ENCODE data around the gene TSPAN1.

The TSPAN1 gene

GRCh38 chr1:46183079-46183847 lies 8.4 kb downstream of the TSPAN1 start:
- DNase-seq (ENCODE audit: extremely low read depth, low read depth) = peak; percentile 78
- TF ChIP-seq CTCF (IDR thresholded peaks at IDR 0.05; ENCODE audit: low read depth, low read length) = no peak

GRCh38 chr1:46183926-46184557 lies 9.2 kb downstream of the TSPAN1 start:
- TF ChIP-seq CTCF (IDR thresholded peaks at IDR 0.05; ENCODE audit: low read depth, low read length) = no peak
- DNase-seq (ENCODE audit: extremely low read depth, low read depth) = no peak

- no peak for TF ChIP-seq CTCF (IDR thresholded peaks at IDR 0.05; ENCODE audit: low read depth, low read length)
- DNase-seq (ENCODE audit: extremely low read depth, low read depth) = no peak
Observed at GRCh38 chr1:46184920-46185658, 10.2 kb downstream of the TSPAN1 start.

GRCh38 chr1:46186076-46186475 lies 11.2 kb downstream of the TSPAN1 start:
- no peak for TF ChIP-seq CTCF (IDR thresholded peaks at IDR 0.05; ENCODE audit: low read depth, low read length)
- DNase-seq (ENCODE audit: extremely low read depth, low read depth) = no peak

- DNase-seq (ENCODE audit: extremely low read depth, low read depth) = no peak
- no peak for TF ChIP-seq CTCF (IDR thresholded peaks at IDR 0.05; ENCODE audit: low read depth, low read length)
Observed at GRCh38 chr1:46187106-46187869, 12.4 kb downstream of the TSPAN1 start.

- DNase-seq (ENCODE audit: extremely low read depth, low read depth) = no peak
- peak; percentile 10 for TF ChIP-seq CTCF (IDR thresholded peaks at IDR 0.05; ENCODE audit: low read depth, low read length)
Observed at GRCh38 chr1:46188295-46189030, 13.6 kb downstream of the TSPAN1 start.
